B cell (primary cell): ENCODE results near the gene UNC5B.

Experiments used
- EZH2 ChIP-seq: IDR thresholded peaks from 2 replicates; pipeline ENCODE4 v1.6.1; 2012; ENCODE audit warnings: borderline replicate concordance, low read depth, mild to moderate bottlenecking, moderate library complexity, low read length; ENCODE audit not compliant: insufficient read depth, poor library complexity, severe bottlenecking
- TF ChIP-seq, protein P1 (sequence below): fragments of 200-600 bp; IDR thresholded peaks from one replicate; pipeline ENCODE4 v1.8.0; 2022; ENCODE audit warnings: antibody characterized with exemption, mild to moderate bottlenecking

- TF ChIP-seq, protein P1, sequence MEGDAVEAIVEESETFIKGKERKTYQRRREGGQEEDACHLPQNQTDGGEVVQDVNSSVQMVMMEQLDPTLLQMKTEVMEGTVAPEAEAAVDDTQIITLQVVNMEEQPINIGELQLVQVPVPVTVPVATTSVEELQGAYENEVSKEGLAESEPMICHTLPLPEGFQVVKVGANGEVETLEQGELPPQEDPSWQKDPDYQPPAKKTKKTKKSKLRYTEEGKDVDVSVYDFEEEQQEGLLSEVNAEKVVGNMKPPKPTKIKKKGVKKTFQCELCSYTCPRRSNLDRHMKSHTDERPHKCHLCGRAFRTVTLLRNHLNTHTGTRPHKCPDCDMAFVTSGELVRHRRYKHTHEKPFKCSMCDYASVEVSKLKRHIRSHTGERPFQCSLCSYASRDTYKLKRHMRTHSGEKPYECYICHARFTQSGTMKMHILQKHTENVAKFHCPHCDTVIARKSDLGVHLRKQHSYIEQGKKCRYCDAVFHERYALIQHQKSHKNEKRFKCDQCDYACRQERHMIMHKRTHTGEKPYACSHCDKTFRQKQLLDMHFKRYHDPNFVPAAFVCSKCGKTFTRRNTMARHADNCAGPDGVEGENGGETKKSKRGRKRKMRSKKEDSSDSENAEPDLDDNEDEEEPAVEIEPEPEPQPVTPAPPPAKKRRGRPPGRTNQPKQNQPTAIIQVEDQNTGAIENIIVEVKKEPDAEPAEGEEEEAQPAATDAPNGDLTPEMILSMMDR: no peak
- no peak for TF ChIP-seq EZH2
These were observed 111.0 kb downstream of the UNC5B start for GRCh38 chr10:71323407-71323806.
